ENCODE measurements around the gene NR2F1.

The NR2F1 gene

DNA sequence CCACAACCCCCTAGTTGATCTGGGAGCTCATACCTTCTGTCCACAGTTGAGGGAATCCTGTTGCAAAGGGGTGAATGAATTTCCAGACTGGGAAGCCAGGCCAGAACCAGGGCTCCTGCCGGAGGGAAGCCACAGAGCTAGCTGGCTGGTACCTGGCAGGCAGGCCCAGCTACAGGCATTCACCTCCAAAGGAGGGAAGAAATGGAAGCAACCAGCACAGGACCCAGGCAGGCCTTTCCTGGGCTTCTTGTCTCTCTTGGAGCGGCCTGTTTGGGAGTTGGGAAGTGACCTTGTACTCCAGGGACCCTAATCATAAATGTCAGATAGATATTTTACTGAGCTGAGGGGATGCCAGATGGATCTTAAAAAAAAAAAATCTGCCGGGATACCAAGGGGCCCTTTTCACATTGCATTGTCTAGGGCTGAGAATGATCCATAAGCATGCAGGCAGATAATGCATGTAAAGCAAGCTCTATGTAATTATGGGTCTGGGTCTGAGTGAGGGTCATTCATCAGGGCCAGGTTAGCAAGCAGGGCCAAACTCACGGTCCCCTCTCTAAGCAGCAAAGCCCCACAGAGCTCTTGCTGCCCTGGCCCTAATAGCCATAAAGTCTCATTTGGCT lies 8.4 kb downstream of the NR2F1 start:
- Histone ChIP-seq H3K9me3 (ENCODE audit: low read length) (peaks cover 10% of the 10 kb centered on the region), H2AFZ (ENCODE audit: low read depth, low read length) (no peak overlapping the region), H3K4me3 (ENCODE audit: low read length) (peak overlapping the region; percentile 99), H3K27me3 (ENCODE audit: insufficient read depth, low read length) (no peaks in the 10 kb centered on the region), H3K36me3 (ENCODE audit: insufficient read depth, low read length) (peaks cover 94% of the 10 kb centered on the region), H3K4me1 (ENCODE audit: insufficient read depth, low read length) (peaks cover 52% of the 10 kb centered on the region)

GRCh38 chr5:93592883-93593282 lies 9.9 kb downstream of the NR2F1 start:
- Histone ChIP-seq H3K4me3 (ENCODE audit: low read length) (peak overlapping the region; percentile 99), H3K36me3 (ENCODE audit: insufficient read depth, low read length) (peaks cover 82% of the 10 kb centered on the region), H3K4me1 (ENCODE audit: insufficient read depth, low read length) (peaks cover 60% of the 10 kb centered on the region), H3K27me3 (ENCODE audit: insufficient read depth, low read length) (no peaks in the 10 kb centered on the region), H3K9me3 (ENCODE audit: low read length) (peaks cover 10% of the 10 kb centered on the region), H2AFZ (ENCODE audit: low read depth, low read length) (no peak overlapping the region)

DNA sequence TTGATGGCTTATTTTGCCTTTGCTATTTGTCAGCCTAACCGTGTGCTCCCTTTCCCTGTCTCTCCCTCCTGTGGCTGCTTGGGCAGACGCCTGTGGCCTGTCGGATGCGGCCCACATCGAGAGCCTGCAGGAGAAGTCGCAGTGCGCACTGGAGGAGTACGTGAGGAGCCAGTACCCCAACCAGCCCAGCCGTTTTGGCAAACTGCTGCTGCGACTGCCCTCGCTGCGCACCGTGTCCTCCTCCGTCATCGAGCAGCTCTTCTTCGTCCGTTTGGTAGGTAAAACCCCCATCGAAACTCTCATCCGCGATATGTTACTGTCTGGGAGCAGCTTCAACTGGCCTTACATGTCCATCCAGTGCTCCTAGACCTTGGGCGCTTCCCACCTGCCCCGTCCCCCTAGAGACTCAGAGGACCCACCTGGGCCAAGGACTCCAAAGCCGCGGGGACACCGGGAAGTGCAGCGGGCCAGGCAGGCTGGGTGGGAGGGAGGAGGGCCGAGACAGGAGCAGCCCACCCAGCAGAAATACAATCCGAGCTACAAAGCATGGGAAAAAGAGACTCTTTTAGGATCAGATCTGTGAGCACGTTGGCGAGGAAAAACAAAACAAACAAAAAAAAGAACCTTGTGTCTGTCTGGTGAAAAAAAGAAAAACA lies 10.6 kb downstream of the NR2F1 start:
- Histone ChIP-seq H3K4me3 (ENCODE audit: low read length) (no peak overlapping the region), H3K9me3 (ENCODE audit: low read length) (peaks cover 10% of the 10 kb centered on the region), H2AFZ (ENCODE audit: low read depth, low read length) (no peak overlapping the region), H3K27me3 (ENCODE audit: insufficient read depth, low read length) (no peaks in the 10 kb centered on the region), H3K36me3 (ENCODE audit: insufficient read depth, low read length) (peaks cover 76% of the 10 kb centered on the region), H3K4me1 (ENCODE audit: insufficient read depth, low read length) (peaks cover 63% of the 10 kb centered on the region)

DNA sequence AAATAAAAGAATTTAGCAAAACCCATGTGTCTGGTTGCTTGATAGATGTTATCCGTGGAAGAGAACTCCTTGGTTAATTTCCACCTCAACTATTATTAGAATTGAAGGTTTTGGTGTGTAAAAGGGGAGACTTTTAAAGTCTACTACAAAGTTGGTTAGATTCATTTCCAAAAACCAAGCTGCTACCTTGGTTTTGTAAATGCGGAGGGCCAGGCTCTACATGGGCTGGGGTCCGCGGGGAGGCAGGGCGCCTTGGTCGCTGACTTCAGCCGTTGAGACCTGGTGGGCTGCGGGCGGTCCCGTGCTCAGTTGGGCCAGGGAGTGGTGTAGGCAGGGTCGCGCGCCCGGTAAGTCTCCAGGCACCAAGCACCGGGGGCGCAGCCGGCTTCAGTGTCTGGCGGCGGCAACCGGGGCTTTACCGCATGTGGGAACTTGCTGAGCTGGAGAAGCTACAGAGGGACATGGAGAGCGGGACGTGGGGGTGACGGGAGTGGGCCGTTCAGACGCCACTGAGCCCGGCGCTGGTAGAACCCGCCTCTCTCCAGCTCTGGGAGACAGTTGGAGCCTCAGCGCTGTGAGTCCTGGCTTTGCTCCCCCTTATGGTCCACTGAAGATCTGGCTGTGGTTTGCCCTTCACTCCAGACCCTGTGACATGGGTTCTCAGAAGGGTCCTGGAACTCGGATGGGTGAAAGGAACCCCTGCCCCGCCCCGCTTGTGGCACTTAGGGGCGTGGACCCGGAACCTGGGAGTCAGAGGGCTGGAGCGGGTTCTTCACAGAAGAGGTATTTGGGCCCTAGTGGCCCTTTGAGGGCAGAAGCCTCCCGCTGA lies 11.8 kb downstream of the NR2F1 start:
- no peak overlapping the region for H3K4me3 ChIP-seq (ENCODE audit: low read length)
- peaks cover 69% of the 10 kb centered on the region for H3K4me1 ChIP-seq (ENCODE audit: insufficient read depth, low read length)
- H3K9me3 ChIP-seq (ENCODE audit: low read length) = peaks cover 10% of the 10 kb centered on the region
- H3K36me3 ChIP-seq (ENCODE audit: insufficient read depth, low read length) = peaks cover 64% of the 10 kb centered on the region
- H2AFZ ChIP-seq (ENCODE audit: low read depth, low read length) = no peak overlapping the region
- no peaks in the 10 kb centered on the region for H3K27me3 ChIP-seq (ENCODE audit: insufficient read depth, low read length)

- H3K36me3 ChIP-seq (ENCODE audit: insufficient read depth, low read length) = peaks cover 56% of the 10 kb centered on the region
- peaks cover 67% of the 10 kb centered on the region for H3K4me1 ChIP-seq (ENCODE audit: insufficient read depth, low read length)
- peaks cover 10% of the 10 kb centered on the region for H3K9me3 ChIP-seq (ENCODE audit: low read length)
- H2AFZ ChIP-seq (ENCODE audit: low read depth, low read length) = no peak overlapping the region
- H3K4me3 ChIP-seq (ENCODE audit: low read length) = no peak overlapping the region
- H3K27me3 ChIP-seq (ENCODE audit: insufficient read depth, low read length) = no peaks in the 10 kb centered on the region
Observed at GRCh38 chr5:93595420-93596147, 12.6 kb downstream of the NR2F1 start.

DNA sequence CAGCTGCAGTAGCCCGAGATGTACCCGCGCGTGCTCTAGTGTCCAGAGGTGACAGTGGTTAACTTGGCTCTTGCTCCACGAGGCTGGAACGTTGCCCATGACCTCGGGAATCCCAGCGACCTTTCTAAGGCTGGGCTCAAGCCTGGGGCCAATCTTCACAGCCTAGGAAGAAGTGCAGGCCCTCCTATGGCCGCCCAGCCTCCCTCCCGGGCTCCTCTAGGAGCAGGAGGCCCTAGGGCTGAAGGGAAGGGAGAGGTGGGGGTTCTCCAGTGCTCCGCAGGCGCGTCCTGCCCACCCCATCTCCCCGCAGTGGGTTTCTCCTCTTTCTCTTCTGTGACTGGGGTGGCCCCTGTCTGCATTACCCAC lies 13.3 kb downstream of the NR2F1 start:
- H3K36me3 ChIP-seq (ENCODE audit: insufficient read depth, low read length) = peaks cover 49% of the 10 kb centered on the region
- H3K4me3 ChIP-seq (ENCODE audit: low read length) = no peak overlapping the region
- peaks cover 10% of the 10 kb centered on the region for H3K9me3 ChIP-seq (ENCODE audit: low read length)
- H3K27me3 ChIP-seq (ENCODE audit: insufficient read depth, low read length) = no peaks in the 10 kb centered on the region
- peaks cover 60% of the 10 kb centered on the region for H3K4me1 ChIP-seq (ENCODE audit: insufficient read depth, low read length)
- no peak overlapping the region for H2AFZ ChIP-seq (ENCODE audit: low read depth, low read length)

- Histone ChIP-seq H3K9me3 (ENCODE audit: low read length) (peaks cover 10% of the 10 kb centered on the region), H3K4me1 (ENCODE audit: insufficient read depth, low read length) (peaks cover 55% of the 10 kb centered on the region), H2AFZ (ENCODE audit: low read depth, low read length) (no peak overlapping the region), H3K27me3 (ENCODE audit: insufficient read depth, low read length) (no peaks in the 10 kb centered on the region), H3K4me3 (ENCODE audit: low read length) (no peak overlapping the region), H3K36me3 (ENCODE audit: insufficient read depth, low read length) (peaks cover 43% of the 10 kb centered on the region)
Observed at GRCh38 chr5:93596676-93597490, 13.9 kb downstream of the NR2F1 start.

DNA sequence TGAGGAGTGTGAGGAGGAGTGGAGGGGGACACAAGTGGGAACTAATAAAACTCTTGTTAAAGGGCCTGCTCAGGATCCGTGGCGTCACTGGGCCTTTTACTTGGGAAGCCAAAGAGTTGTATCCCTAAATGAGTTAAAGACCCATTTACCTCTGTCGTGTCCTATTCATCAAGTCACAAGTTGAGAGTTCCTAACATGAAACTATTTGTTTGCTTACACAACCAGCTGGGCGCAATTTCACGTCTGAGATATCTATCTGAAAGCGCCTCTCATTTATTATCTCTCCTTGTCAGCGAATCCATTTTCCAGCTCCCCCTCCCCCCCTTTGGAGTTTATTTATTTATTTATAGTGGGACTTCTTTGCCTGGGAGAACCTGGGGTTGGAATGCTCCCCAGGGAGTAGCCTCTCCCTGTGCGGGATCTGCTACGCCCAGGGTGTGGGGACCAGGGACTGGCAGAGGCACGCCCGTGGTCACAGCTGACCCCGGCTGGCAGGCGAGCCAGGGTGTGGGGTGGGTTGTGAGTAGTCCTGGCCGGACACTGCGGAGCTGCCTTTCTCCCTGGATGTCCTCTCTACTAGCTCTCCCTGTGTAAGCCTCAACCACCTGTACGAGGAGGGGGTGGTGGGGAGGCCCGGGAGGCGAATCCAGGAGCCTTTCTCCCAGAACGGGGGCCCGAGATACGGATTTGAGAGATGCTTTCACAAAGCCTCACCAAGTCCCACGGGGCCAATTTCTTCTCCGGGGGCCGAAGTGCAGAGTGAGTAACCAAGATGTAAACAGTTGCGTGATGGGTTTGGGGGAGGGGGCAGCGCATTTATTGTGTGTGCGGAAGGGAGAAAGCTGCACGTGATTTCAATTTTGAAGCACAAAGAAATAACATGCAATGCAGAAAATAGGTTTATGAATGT lies 15.3 kb downstream of the NR2F1 start:
- H3K9me3 ChIP-seq (ENCODE audit: low read length) = peaks cover 10% of the 10 kb centered on the region
- H3K4me1 ChIP-seq (ENCODE audit: insufficient read depth, low read length) = peaks cover 52% of the 10 kb centered on the region
- no peaks in the 10 kb centered on the region for H3K27me3 ChIP-seq (ENCODE audit: insufficient read depth, low read length)
- H2AFZ ChIP-seq (ENCODE audit: low read depth, low read length) = no peak overlapping the region
- peak overlapping the region; percentile 93 for H3K4me3 ChIP-seq (ENCODE audit: low read length)
- peaks cover 30% of the 10 kb centered on the region for H3K36me3 ChIP-seq (ENCODE audit: insufficient read depth, low read length)

GRCh38 chr5:93599001-93599379 lies 16.0 kb downstream of the NR2F1 start:
- no peaks in the 10 kb centered on the region for H3K27me3 ChIP-seq (ENCODE audit: insufficient read depth, low read length)
- H3K4me3 ChIP-seq (ENCODE audit: low read length) = peak overlapping the region; percentile 93
- H3K36me3 ChIP-seq (ENCODE audit: insufficient read depth, low read length) = peaks cover 23% of the 10 kb centered on the region
- H3K4me1 ChIP-seq (ENCODE audit: insufficient read depth, low read length) = peaks cover 52% of the 10 kb centered on the region
- H3K9me3 ChIP-seq (ENCODE audit: low read length) = peaks cover 5% of the 10 kb centered on the region
- no peak overlapping the region for H2AFZ ChIP-seq (ENCODE audit: low read depth, low read length)

- Histone ChIP-seq H3K4me1 (ENCODE audit: insufficient read depth, low read length) (peaks cover 51% of the 10 kb centered on the region), H3K27me3 (ENCODE audit: insufficient read depth, low read length) (no peaks in the 10 kb centered on the region), H3K9me3 (ENCODE audit: low read length) (peaks cover 5% of the 10 kb centered on the region)
Observed at GRCh38 chr5:93599399-93600120, 16.5 kb downstream of the NR2F1 start.

DNA sequence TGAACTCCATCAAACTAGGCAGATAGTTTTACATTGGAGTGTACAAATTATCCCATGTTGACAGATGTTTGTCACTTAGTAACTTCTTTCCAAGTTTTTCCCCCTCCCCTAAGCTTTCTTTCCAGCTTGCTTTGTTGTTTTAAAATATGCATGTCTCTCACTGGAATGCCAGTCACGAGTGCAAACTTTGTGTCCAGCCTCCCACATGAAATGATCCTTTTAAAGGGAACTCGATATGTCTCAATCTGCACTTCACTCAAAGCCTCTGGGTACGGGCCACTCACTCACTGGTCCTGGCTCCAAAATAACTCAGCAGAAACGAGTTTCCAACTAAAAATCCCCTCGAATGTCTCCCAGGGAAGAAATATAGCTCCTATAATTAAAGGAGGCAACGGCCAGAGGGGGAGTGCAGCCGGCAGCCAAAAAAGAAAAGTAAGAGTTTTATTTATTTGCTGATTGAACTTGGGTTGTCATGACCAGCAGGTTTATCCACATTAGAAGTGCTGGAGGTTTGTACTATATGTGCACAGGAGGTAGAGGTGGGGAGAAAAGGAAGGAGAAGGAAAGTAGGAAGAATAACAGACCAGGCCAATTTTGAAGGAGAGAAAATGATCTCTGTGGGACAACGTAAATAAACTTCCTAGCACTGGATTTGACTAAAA lies 17.5 kb downstream of the NR2F1 start:
- Histone ChIP-seq H3K4me3 (ENCODE audit: low read length) (peak overlapping the region; percentile 93), H3K27me3 (ENCODE audit: insufficient read depth, low read length) (no peaks in the 10 kb centered on the region), H3K36me3 (ENCODE audit: insufficient read depth, low read length) (peaks cover 8% of the 10 kb centered on the region), H2AFZ (ENCODE audit: low read depth, low read length) (no peak overlapping the region), H3K4me1 (ENCODE audit: insufficient read depth, low read length) (peaks cover 58% of the 10 kb centered on the region), H3K9me3 (ENCODE audit: low read length) (no peaks in the 10 kb centered on the region)

More at GRCh38 chr5:93599399-93600120, 16.5 kb downstream of the NR2F1 start:
- Histone ChIP-seq H3K36me3 (ENCODE audit: insufficient read depth, low read length) (peaks cover 18% of the 10 kb centered on the region), H3K4me3 (ENCODE audit: low read length) (peak overlapping the region; percentile 93), H2AFZ (ENCODE audit: low read depth, low read length) (no peak overlapping the region)

Data from neuron (in vitro differentiated cells).